ENCODE results near the gene MAP2. TPM values are rescaled to one million over a fixed set of nuclear protein-coding genes. Genes with fewer than 3 reads are reported as not detected.

Gene MAP2
- total RNA-seq, 1 donor from 2014 or later = not detected

- Mint-ChIP-seq H3K9me3 (no peaks in the 10 kb centered on the region), H3K27ac (no peak overlapping the region), H3K27me3 (no peaks in the 10 kb centered on the region), H3K4me1 (no peaks in the 10 kb centered on the region), H3K36me3 (ENCODE audit: low read depth) (no peaks in the 10 kb centered on the region), H3K4me3 (no peak overlapping the region)
- no peak for DNase-seq
- intact Hi-C loops (cut with micrococcal nuclease) = no loop called here
Observed at GRCh38 chr2:209619782-209620181, 195.9 kb downstream of the MAP2 start.

GRCh38 chr2:209624192-209624938 lies 200.5 kb downstream of the MAP2 start:
- DNase-seq = no peak
- Mint-ChIP-seq H3K4me3 (no peak overlapping the region), H3K36me3 (ENCODE audit: low read depth) (no peaks in the 10 kb centered on the region), H3K4me1 (no peaks in the 10 kb centered on the region), H3K27ac (no peak overlapping the region), H3K9me3 (no peaks in the 10 kb centered on the region), H3K27me3 (no peaks in the 10 kb centered on the region)
- intact Hi-C loops (cut with micrococcal nuclease) = no loop called here

DNA sequence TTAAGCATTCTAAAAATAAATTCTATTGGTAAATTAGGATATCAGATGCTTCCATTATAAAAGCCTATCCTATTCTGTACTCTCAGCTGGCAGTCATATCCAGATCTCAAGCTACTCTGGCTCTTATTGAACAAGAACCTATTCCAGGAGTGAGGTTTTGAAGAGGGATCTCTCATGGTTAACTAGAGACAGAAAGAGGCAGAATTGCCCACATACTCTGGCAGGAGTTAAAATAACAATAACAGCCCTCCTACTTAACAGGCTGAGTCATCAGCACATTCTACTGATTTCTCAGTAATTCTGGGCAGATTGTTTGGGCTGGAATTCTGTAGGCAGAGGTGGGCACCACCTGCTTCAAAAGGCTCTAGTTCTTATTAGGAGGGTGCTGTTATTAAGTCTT lies 205.8 kb downstream of the MAP2 start:
- H3K27me3 Mint-ChIP-seq = no peaks in the 10 kb centered on the region
- intact Hi-C loops (cut with micrococcal nuclease) = no loop called here
- H3K4me1 Mint-ChIP-seq = no peaks in the 10 kb centered on the region
- DNase-seq = no peak
- no peaks in the 10 kb centered on the region for H3K36me3 Mint-ChIP-seq (ENCODE audit: low read depth)
- H3K27ac Mint-ChIP-seq = no peak overlapping the region
- H3K9me3 Mint-ChIP-seq = no peaks in the 10 kb centered on the region
- no peak overlapping the region for H3K4me3 Mint-ChIP-seq

- Mint-ChIP-seq H3K4me1 (no peaks in the 10 kb centered on the region), H3K36me3 (ENCODE audit: low read depth) (no peaks in the 10 kb centered on the region), H3K27ac (no peak overlapping the region), H3K9me3 (no peaks in the 10 kb centered on the region), H3K4me3 (no peak overlapping the region), H3K27me3 (no peaks in the 10 kb centered on the region)
- no peak for DNase-seq
- intact Hi-C loops (cut with micrococcal nuclease) = no loop called here
Observed at GRCh38 chr2:209633911-209634310, 210.1 kb downstream of the MAP2 start.

GRCh38 chr2:209636076-209636475 lies 212.2 kb downstream of the MAP2 start:
- no peaks in the 10 kb centered on the region for H3K4me1 Mint-ChIP-seq
- no peaks in the 10 kb centered on the region for H3K36me3 Mint-ChIP-seq (ENCODE audit: low read depth)
- no peak overlapping the region for H3K4me3 Mint-ChIP-seq
- no peak overlapping the region for H3K27ac Mint-ChIP-seq
- no peaks in the 10 kb centered on the region for H3K27me3 Mint-ChIP-seq
- DNase-seq = no peak
- H3K9me3 Mint-ChIP-seq = no peaks in the 10 kb centered on the region
- intact Hi-C loops (cut with micrococcal nuclease) = no loop called here

DNA sequence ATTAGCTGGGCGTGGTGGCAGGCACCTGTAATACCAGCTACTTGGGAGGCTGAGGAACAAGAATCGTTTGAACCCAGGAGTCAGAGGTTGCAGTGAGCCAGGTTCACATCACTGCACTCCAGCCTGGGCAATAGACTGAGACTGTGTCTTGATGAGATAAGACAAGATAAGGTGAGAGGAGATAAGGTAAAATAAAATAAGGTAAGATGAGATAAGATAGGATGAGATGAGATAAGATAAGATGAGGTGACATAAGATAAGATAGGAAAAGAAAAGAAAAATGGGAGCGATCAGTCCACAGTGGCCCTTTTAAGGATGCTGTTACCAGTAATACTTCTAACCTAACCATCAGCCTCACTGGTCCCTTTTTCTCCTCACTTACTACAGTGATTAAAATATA lies 213.4 kb downstream of the MAP2 start:
- H3K27me3 Mint-ChIP-seq = no peaks in the 10 kb centered on the region
- no peak overlapping the region for H3K27ac Mint-ChIP-seq
- no peaks in the 10 kb centered on the region for H3K4me1 Mint-ChIP-seq
- no peak for DNase-seq
- intact Hi-C loops (cut with micrococcal nuclease) = no loop called here
- no peak overlapping the region for H3K4me3 Mint-ChIP-seq
- H3K36me3 Mint-ChIP-seq (ENCODE audit: low read depth) = no peaks in the 10 kb centered on the region
- no peaks in the 10 kb centered on the region for H3K9me3 Mint-ChIP-seq

GRCh38 chr2:209638346-209638745 lies 214.5 kb downstream of the MAP2 start:
- H3K4me1 Mint-ChIP-seq = no peaks in the 10 kb centered on the region
- H3K27me3 Mint-ChIP-seq = no peaks in the 10 kb centered on the region
- no peak overlapping the region for H3K27ac Mint-ChIP-seq
- H3K9me3 Mint-ChIP-seq = no peaks in the 10 kb centered on the region
- no peaks in the 10 kb centered on the region for H3K36me3 Mint-ChIP-seq (ENCODE audit: low read depth)
- no peak overlapping the region for H3K4me3 Mint-ChIP-seq
- no peak for DNase-seq
- intact Hi-C loops (cut with micrococcal nuclease) = no loop called here

- H3K4me1 Mint-ChIP-seq = no peaks in the 10 kb centered on the region
Observed at GRCh38 chr2:209640358-209640757, 216.5 kb downstream of the MAP2 start.

DNA sequence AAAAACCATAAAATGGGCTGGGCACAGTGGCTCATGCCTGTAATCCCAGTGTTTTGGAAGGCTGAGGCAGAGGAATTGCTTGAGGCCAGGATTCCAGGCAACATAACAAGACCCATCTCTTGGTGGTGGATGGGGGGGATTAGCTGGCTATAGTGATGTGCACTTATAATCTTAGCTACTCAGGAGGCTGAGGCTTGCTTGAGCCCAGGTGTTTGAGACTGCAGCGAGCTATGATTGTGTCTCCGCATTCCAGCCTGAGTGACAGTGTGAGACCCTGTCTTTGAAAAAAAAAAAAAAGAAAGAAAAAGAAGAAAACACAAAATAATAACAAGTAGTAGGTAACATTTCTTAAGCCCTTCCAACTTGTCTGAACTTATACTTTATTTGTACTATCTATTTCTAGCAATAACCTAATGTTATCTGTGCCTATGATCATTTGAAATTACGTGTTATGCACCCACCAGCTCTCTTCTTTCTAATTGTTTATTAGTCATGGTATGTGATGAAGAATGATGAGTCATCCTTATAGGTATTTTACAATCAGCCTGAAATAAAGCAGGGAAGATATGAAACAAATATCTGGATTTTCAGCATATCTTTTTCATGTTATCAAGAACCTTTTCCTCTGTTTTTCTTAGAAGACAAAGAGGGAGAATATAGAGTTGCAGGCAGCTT lies 218.4 kb downstream of the MAP2 start:
- Mint-ChIP-seq H3K4me1 (no peaks in the 10 kb centered on the region), H3K36me3 (ENCODE audit: low read depth) (no peaks in the 10 kb centered on the region), H3K27ac (no peak overlapping the region), H3K4me3 (no peak overlapping the region), H3K9me3 (no peaks in the 10 kb centered on the region), H3K27me3 (no peaks in the 10 kb centered on the region)
- DNase-seq = no peak
- intact Hi-C loops (cut with micrococcal nuclease) = no loop called here

More at GRCh38 chr2:209640358-209640757, 216.5 kb downstream of the MAP2 start:
- no peak for DNase-seq
- H3K27me3 Mint-ChIP-seq = no peaks in the 10 kb centered on the region
- no peak overlapping the region for H3K4me3 Mint-ChIP-seq
- no peaks in the 10 kb centered on the region for H3K36me3 Mint-ChIP-seq (ENCODE audit: low read depth)
- H3K27ac Mint-ChIP-seq = no peak overlapping the region
- no peaks in the 10 kb centered on the region for H3K9me3 Mint-ChIP-seq
- intact Hi-C loops (cut with micrococcal nuclease) = no loop called here

DNA sequence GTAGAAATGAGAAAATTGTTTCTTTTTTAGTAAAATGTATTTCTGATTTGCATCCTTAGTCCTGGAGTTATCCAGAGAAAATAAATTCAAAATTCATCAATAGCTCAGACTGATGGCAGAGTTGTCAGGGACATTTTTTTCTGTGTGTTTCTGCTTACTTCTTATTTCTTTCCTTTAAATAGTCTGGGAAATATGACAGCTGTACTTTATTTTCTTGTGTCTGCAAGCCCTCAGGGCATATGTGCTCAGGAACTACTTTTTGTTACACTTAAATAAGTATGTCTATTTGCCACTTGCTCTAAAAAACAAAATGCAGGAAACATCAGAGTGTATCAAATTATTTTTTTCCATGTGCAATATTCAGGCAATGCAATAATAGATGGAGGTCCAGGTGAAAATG lies 221.0 kb downstream of the MAP2 start:
- Mint-ChIP-seq H3K4me1 (no peaks in the 10 kb centered on the region), H3K4me3 (no peak overlapping the region), H3K27ac (no peak overlapping the region), H3K27me3 (no peaks in the 10 kb centered on the region), H3K9me3 (no peaks in the 10 kb centered on the region), H3K36me3 (ENCODE audit: low read depth) (no peaks in the 10 kb centered on the region)
- intact Hi-C loops (cut with micrococcal nuclease) = no loop called here
- DNase-seq = no peak

DNA sequence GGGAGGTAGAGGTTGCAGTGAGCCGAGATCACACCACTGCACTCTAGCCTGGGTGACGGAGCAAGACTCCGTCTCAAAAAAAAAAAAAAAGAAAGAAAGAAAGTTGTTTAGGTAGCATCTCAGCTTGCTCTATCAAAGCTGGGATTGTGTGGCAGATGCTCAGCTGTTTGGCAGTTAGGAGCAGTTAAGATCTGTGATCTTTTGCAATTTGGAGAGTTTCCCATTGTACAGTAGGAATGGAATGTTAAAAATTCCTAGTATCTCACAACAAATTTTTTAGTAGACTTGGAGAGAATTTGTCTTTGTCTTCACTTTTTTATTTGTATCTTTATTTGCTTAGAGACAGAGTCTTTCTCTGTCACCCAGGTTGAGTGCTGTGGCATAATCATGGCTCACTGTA lies 224.9 kb downstream of the MAP2 start:
- H3K27ac Mint-ChIP-seq = no peak overlapping the region
- intact Hi-C loops (cut with micrococcal nuclease) = no loop called here
- H3K27me3 Mint-ChIP-seq = no peaks in the 10 kb centered on the region
- H3K4me3 Mint-ChIP-seq = no peak overlapping the region
- DNase-seq = no peak
- H3K36me3 Mint-ChIP-seq (ENCODE audit: low read depth) = no peaks in the 10 kb centered on the region
- no peaks in the 10 kb centered on the region for H3K9me3 Mint-ChIP-seq
- H3K4me1 Mint-ChIP-seq = no peaks in the 10 kb centered on the region

- Mint-ChIP-seq H3K9me3 (no peaks in the 10 kb centered on the region), H3K27ac (no peak overlapping the region), H3K27me3 (no peaks in the 10 kb centered on the region), H3K4me3 (no peak overlapping the region), H3K4me1 (no peaks in the 10 kb centered on the region), H3K36me3 (ENCODE audit: low read depth) (no peaks in the 10 kb centered on the region)
- no peak for DNase-seq
- intact Hi-C loops (cut with micrococcal nuclease) = no loop called here
Observed at GRCh38 chr2:209653134-209653533, 229.3 kb downstream of the MAP2 start.

GRCh38 chr2:209661286-209661894 lies 237.5 kb downstream of the MAP2 start:
- no peak overlapping the region for H3K27ac Mint-ChIP-seq
- DNase-seq = no peak
- no peaks in the 10 kb centered on the region for H3K27me3 Mint-ChIP-seq
- H3K36me3 Mint-ChIP-seq (ENCODE audit: low read depth) = no peaks in the 10 kb centered on the region
- intact Hi-C loops (cut with micrococcal nuclease) = no loop called here
- H3K4me1 Mint-ChIP-seq = no peaks in the 10 kb centered on the region
- no peak overlapping the region for H3K4me3 Mint-ChIP-seq
- H3K9me3 Mint-ChIP-seq = no peaks in the 10 kb centered on the region

DNA sequence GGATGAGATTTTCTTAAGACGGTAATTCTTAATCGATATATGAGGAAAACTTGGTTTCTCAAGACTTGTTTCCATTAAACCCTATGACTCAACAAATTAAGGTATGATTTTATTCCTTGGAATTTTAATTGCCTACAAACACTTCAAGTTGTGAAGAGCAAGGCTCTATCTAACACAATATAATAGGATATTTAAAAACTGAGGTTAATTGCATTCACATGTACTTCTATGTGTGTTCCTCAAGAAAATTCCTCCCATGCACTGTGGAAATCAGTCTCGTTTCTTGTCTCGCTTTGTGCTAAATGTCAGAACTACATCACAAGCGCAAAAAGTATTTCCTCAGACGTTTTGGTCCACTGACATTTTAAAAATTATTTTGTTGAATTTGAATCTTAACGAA lies 238.2 kb downstream of the MAP2 start:
- intact Hi-C loops (cut with micrococcal nuclease) = no loop called here
- H3K9me3 Mint-ChIP-seq = no peaks in the 10 kb centered on the region
- no peaks in the 10 kb centered on the region for H3K27me3 Mint-ChIP-seq
- H3K4me1 Mint-ChIP-seq = no peaks in the 10 kb centered on the region
- no peaks in the 10 kb centered on the region for H3K36me3 Mint-ChIP-seq (ENCODE audit: low read depth)
- H3K4me3 Mint-ChIP-seq = no peak overlapping the region
- H3K27ac Mint-ChIP-seq = no peak overlapping the region
- no peak for DNase-seq
